GM23248 (cell line): ENCODE data around the gene DPYD.

Experiments used
- EZH2 ChIP-seq: fragments of 200-600 bp; sonication (generic); IDR thresholded peaks from 2 replicates; pipeline ENCODE4 v1.6.1; 2018; ENCODE audit warnings: antibody characterized with exemption, mild to moderate bottlenecking; ENCODE audit not compliant: insufficient read depth, poor library complexity, severe bottlenecking
- EZH2phosphoT487 ChIP-seq: fragments of 200-600 bp; sonication (generic); IDR thresholded peaks from 2 replicates; pipeline ENCODE4 v1.6.1; 2018; ENCODE audit warnings: antibody characterized with exemption, moderate library complexity, mild to moderate bottlenecking, low read depth; ENCODE audit not compliant: insufficient read depth

DNA sequence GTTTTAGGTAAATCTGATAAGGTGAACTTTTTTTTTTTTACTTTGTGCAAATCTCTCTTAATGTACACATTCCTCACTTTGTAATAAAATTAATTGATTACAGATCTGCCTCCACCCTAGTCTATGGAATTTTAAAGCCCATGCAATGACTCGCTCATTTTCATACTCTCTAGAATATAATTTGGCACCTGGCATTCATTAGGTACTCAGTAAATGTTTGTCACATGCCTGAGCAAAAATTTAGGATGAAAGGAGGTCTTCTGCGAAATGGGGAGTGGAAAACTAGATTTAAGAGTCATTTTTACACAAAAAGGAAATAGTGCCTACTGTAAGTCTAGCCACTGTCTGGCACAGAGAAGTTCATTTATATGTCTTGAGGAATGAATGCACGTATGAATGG lies 350.1 kb downstream of the DPYD start:
- TF ChIP-seq EZH2phosphoT487 (no peak), EZH2 (no peak)
